Measurements from ENCODE around the gene RAB32. TPM values are rescaled to one million over a fixed set of nuclear protein-coding genes. Genes with fewer than 3 reads are reported as not detected.

RAB32 gene
- total RNA-seq, 2 donors from 2014 or later, result 54.6 to 68.0 TPM

DNA sequence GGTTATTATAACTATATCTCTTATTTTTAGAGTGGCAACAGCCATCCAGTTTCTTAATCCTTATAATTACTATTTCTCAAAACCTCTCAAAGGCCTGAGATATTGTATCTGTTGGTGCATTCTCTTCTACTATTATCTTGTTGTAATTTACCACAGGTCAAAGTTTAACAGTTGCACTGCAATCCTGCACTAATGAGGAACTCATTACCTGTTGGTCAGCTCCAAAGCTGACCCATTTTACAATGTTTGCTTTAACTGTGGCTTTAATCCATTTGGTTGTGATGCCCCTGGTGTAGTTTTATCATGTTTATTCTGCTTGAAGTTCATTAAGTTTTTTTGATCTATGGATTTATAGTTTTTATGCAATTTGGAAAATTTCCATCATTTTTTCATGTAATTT, 48.8 kb downstream of the RAB32 start:
- no peak overlapping the region for H3K9ac ChIP-seq (ENCODE audit: low read depth in 2 of 2, low read length in 2 of 2)
- no peak overlapping the region for H3K27ac ChIP-seq
- H3K4me1 ChIP-seq, result no peaks in the 10 kb centered on the region
- H3K27me3 ChIP-seq, result no peaks in the 10 kb centered on the region
- intact Hi-C loops (cut with DNase I), result loop anchor here (10.0 kb wide), 1 partner anchor 48 kb away; the partner anchor contains the start of gene RAB32
- no peaks in the 10 kb centered on the region for H3K9me3 ChIP-seq
- DNase-seq, result no peak
- no peaks in the 10 kb centered on the region for H3K36me3 ChIP-seq
- TF ChIP-seq, protein P1, sequence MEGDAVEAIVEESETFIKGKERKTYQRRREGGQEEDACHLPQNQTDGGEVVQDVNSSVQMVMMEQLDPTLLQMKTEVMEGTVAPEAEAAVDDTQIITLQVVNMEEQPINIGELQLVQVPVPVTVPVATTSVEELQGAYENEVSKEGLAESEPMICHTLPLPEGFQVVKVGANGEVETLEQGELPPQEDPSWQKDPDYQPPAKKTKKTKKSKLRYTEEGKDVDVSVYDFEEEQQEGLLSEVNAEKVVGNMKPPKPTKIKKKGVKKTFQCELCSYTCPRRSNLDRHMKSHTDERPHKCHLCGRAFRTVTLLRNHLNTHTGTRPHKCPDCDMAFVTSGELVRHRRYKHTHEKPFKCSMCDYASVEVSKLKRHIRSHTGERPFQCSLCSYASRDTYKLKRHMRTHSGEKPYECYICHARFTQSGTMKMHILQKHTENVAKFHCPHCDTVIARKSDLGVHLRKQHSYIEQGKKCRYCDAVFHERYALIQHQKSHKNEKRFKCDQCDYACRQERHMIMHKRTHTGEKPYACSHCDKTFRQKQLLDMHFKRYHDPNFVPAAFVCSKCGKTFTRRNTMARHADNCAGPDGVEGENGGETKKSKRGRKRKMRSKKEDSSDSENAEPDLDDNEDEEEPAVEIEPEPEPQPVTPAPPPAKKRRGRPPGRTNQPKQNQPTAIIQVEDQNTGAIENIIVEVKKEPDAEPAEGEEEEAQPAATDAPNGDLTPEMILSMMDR (IDR thresholded peaks at IDR 0.05), result no peak
- H3K4me3 ChIP-seq, result no peak overlapping the region

DNA sequence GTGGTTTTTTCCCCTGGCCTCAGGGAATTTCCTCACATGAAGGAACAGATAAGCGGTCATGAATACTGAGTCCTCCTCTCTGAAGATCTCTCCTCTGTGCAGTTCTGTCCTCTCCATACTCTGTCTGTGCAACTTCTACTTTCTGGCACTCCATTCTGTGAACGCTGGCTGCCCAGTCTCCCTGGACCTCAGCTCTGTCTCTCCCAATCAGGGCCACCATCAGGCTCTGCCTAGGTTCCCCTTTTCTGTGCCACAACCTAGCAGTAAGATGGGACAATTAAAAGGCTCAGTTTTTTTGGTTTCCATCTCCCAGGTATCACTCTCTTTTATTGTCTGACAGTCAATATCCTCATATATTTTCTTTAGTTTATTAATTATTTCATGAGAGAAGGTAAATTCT, 50.4 kb downstream of the RAB32 start:
- no peak for DNase-seq
- Histone ChIP-seq H3K9ac (ENCODE audit: low read depth in 2 of 2, low read length in 2 of 2) (no peak overlapping the region), H3K9me3 (no peaks in the 10 kb centered on the region), H3K27me3 (no peaks in the 10 kb centered on the region), H3K27ac (no peak overlapping the region), H3K4me3 (no peak overlapping the region), H3K36me3 (no peaks in the 10 kb centered on the region), H3K4me1 (no peaks in the 10 kb centered on the region)
- TF ChIP-seq, protein P1 (IDR thresholded peaks at IDR 0.05), result no peak
- intact Hi-C loops (cut with DNase I), result loop anchor here (10.0 kb wide), 1 partner anchor 49 kb away; the partner anchor contains the start of gene RAB32

DNA sequence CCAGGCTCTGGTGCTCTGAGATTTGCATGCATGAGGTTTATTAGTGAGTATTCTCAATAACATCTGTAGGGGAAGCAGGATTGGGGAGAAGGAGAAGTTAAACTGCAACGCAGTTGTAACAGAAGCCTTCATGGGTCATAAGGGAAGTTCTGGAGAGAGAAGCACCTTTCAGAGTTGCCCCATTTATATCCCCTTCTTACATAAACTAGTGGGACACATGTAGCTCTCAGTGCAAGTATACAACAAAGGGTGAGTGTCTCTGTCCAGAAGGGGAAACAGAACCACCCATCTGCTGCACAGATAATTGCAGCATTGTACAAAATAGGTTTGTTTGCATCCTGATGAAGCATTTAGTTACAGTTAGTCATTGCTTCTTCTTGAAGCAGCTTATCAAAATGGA, 50.9 kb downstream of the RAB32 start:
- Histone ChIP-seq H3K36me3 (no peaks in the 10 kb centered on the region), H3K9me3 (no peaks in the 10 kb centered on the region), H3K4me3 (no peak overlapping the region), H3K27me3 (no peaks in the 10 kb centered on the region), H3K9ac (ENCODE audit: low read depth in 2 of 2, low read length in 2 of 2) (no peak overlapping the region), H3K27ac (no peak overlapping the region), H3K4me1 (no peaks in the 10 kb centered on the region)
- intact Hi-C loops (cut with DNase I), result loop anchor here (10.0 kb wide), 1 partner anchor 50 kb away; the partner anchor contains the start of gene RAB32
- DNase-seq, result no peak
- TF ChIP-seq, protein P1 (IDR thresholded peaks at IDR 0.05), result no peak

DNA sequence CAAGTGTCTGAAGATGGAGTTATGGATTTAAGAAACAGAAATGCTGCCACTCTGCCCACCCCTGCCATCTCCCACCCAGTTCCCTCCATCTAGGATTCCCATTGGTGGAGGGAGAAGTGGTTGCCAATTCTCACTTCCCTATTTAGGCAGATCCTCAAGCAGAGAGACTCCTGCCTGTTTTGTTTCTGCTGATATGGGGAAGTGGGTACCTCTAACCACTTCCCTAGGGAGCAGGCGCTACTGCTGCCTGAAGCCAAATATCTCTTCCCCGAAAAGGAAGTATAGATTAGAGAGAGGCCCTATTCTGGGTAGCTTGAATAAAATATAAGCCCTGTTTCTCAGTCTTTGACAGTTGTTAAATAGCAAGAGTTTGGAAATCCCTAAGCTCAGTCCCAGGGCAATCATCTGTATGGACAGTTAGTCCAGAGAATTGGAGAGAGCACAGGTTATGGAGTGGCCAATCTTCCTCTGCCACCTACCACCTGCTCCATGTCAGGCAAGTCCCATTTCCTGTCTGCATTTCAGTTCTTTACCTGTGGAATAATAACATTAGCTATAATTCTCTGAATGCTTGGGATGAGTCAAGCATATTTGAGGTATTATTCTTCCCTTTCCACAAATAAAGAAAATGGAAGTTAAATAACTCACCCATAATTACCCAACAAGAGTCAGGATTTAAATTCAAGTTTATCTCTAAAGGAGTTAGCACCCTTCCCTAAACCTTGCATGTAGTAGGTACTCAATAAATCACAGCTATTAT, 52.5 kb downstream of the RAB32 start:
- H3K36me3 ChIP-seq, result no peaks in the 10 kb centered on the region
- H3K27me3 ChIP-seq, result no peaks in the 10 kb centered on the region
- no peak overlapping the region for H3K4me3 ChIP-seq
- H3K9me3 ChIP-seq, result no peaks in the 10 kb centered on the region
- no peak overlapping the region for H3K9ac ChIP-seq (ENCODE audit: low read depth in 2 of 2, low read length in 2 of 2)
- no peaks in the 10 kb centered on the region for H3K4me1 ChIP-seq
- TF ChIP-seq, protein P1 (IDR thresholded peaks at IDR 0.05), result no peak
- H3K27ac ChIP-seq, result no peak overlapping the region
- DNase-seq, result no peak
- intact Hi-C loops (cut with DNase I), result loop anchor here (10.0 kb wide), 1 partner anchor 51 kb away; the partner anchor contains the start of gene RAB32

DNA sequence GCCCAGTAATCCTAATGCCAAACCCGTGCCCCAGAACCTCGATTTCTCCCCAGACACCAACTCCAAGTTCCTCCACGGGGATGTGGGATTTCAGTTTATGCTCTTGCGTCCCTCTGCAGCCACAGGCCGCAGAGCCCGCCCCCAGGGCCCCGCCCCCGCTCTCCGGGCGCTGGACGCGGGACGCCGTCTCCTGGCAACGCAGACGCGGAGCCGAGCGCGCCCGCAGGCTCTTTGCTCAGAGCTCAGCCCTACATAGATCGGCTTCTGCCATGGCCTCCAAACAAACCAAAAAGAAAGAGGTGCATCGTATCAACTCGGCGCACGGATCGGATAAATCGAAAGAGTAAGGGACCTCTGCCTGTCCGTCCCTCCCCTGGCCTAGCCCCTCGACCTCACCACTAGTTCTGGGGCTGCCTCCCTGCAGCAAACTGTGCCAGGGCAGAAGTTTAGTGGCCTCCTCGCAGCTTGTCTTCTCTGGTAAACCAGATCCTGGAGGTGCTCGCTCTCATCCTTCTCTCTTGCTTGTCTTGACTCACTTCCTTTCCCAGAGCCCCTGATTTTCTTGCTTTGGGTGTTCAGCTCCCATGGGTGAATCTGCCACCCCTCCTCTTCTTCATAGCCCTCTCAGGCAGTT, 55.3 kb downstream of the RAB32 start, which contains the start of gene ADGB:
Gene ADGB (plus strand): TSS at position 201 of the 634 bp plus-strand sequence. CDS start 69 bp downstream, at position 270.
- Histone ChIP-seq H3K27me3 (no peaks in the 10 kb centered on the region), H3K9me3 (no peaks in the 10 kb centered on the region), H3K36me3 (no peaks in the 10 kb centered on the region), H3K27ac (peak within 1 kb of the TSS; percentile 16), H3K4me1 (no peaks in the 10 kb centered on the region), H3K9ac (ENCODE audit: low read depth in 2 of 2, low read length in 2 of 2) (peak within 1 kb of the TSS; percentile 41 to 48), H3K4me3 (peak within 1 kb of the TSS; percentile 29)
- DNase-seq, result peak; percentile 83
- TF ChIP-seq, protein P1 (IDR thresholded peaks at IDR 0.05), result no peak
- intact Hi-C loops (cut with DNase I), result loop anchor here (10.0 kb wide), 1 partner anchor 54 kb away; the partner anchor contains the start of gene RAB32

Measured in colonic mucosa (tissue), 4 donors.